Measurements from ENCODE around the gene FXYD7. TPM values are rescaled to one million over a fixed set of nuclear protein-coding genes. Genes with fewer than 3 reads are reported as not detected.
A peak's percentile ranks its signal among the peaks of the same experiment; 100 is the strongest.

FXYD7 gene
- total RNA-seq, 1 experiment from 2014 or later = 0.71 TPM

DNA sequence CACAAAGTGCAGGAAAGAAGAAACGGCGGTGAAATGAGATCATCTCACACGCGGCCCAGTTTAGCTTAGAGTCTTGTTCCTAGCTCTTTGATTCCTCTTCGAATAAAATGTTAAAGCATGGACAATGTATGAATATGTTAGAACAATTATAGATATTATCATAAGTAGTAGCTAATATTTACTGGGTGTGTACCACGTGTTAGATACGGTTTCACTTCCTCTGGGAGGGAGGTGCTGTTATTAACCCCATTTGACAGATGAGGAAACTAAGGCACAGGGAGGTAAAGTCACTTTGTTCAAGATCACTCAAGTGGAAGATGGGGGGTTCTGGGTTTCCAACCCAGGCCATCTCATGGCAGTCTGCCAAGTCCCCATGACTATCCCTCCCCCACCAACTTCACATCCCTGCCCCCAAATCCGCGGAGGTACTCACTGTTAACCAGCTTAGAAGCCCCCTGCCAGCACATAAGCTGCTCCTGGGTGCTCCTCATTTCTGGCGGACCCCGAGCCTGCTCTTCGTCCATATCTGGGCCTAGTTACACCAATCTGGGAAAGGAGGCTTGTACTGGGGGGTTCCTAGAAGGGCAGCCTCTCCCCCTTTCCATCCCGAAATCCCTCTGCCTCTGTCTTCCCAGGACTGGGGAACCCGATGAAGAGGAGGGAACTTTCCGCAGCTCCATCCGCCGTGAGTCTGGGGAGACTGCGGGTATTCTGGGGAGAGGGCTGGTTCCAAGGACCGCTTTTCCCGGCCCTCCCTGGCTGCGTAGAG, 1.0 kb upstream of the FXYD7 start:
- Histone ChIP-seq H3K36me3 (ENCODE audit: control insufficient read depth in 1 of 2, insufficient read depth in 2 of 2, low read length in 2 of 2) (no peaks in the 10 kb centered on the region), H3K4me1 (ENCODE audit: control insufficient read depth in 1 of 2, insufficient read depth in 2 of 2, low read length in 2 of 2) (peaks cover 22 to 35% of the 10 kb centered on the region in 2 experiments), H3K27me3 (ENCODE audit: insufficient read depth, low read length) (no peaks in the 10 kb centered on the region), H3K9ac (ENCODE audit: low read length) (peak overlapping the region; percentile 56), H3K4me2 (ENCODE audit: low read length) (peak overlapping the region; percentile 95), H4K20me1 (ENCODE audit: insufficient read depth) (no peaks in the 10 kb centered on the region), H3K27ac (ENCODE audit: low read depth, low read length) (peak overlapping the region; percentile 32; the same call in 1 of the 2 replicates), H3K79me2 (ENCODE audit: insufficient read depth, low read length) (no peaks in the 10 kb centered on the region), H3K9me3 (ENCODE audit: control insufficient read depth in 1 of 2, insufficient read depth in 1 of 2, low read depth in 1 of 2, low read length in 2 of 2) (no peaks in the 10 kb centered on the region), H2AFZ (ENCODE audit: low read depth, low read length, poor library complexity, severe bottlenecking) (no peak overlapping the region), H3K4me3 (replicated peaks in 1 of 2; ENCODE audit: low read depth in 1 of 2, low read length in 2 of 2) (peak overlapping the region; percentile 49 to 66), H3K9me2 (ENCODE audit: insufficient read depth) (no peaks in the 10 kb centered on the region)
- ATAC-seq = no peak
- TF ChIP-seq CBX3 (IDR thresholded peaks at IDR 0.05; ENCODE audit: low read depth) (no peak), POLR2AphosphoS5 (IDR thresholded peaks at IDR 0.05; ENCODE audit: low read depth, low read length) (no peak), POLR2A (IDR thresholded peaks at IDR 0.05; ENCODE audit: borderline replicate concordance, extremely low read depth, insufficient read depth, insufficient read length) (no peak), EZH2 (IDR thresholded peaks at IDR 0.05) (no peak), CEBPB (IDR thresholded peaks at IDR 0.05; ENCODE audit: low read depth) (no peak), SRF (IDR thresholded peaks at IDR 0.05; ENCODE audit: low read depth) (no peak), EZH2phosphoT487 (IDR thresholded peaks at IDR 0.05; ENCODE audit: borderline replicate concordance) (no peak), ELF1 (IDR thresholded peaks at IDR 0.05; ENCODE audit: borderline replicate concordance, low read depth) (no peak), ZNF274 (IDR thresholded peaks at IDR 0.05; ENCODE audit: low read depth, low read length) (no peak)
- TF ChIP-seq, protein P1, sequence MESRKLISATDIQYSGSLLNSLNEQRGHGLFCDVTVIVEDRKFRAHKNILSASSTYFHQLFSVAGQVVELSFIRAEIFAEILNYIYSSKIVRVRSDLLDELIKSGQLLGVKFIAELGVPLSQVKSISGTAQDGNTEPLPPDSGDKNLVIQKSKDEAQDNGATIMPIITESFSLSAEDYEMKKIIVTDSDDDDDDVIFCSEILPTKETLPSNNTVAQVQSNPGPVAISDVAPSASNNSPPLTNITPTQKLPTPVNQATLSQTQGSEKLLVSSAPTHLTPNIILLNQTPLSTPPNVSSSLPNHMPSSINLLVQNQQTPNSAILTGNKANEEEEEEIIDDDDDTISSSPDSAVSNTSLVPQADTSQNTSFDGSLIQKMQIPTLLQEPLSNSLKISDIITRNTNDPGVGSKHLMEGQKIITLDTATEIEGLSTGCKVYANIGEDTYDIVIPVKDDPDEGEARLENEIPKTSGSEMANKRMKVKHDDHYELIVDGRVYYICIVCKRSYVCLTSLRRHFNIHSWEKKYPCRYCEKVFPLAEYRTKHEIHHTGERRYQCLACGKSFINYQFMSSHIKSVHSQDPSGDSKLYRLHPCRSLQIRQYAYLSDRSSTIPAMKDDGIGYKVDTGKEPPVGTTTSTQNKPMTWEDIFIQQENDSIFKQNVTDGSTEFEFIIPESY (IDR thresholded peaks at IDR 0.05; ENCODE audit: extremely low read depth, insufficient replicate concordance, low read length) = no peak
- TF ChIP-seq, protein P2, sequence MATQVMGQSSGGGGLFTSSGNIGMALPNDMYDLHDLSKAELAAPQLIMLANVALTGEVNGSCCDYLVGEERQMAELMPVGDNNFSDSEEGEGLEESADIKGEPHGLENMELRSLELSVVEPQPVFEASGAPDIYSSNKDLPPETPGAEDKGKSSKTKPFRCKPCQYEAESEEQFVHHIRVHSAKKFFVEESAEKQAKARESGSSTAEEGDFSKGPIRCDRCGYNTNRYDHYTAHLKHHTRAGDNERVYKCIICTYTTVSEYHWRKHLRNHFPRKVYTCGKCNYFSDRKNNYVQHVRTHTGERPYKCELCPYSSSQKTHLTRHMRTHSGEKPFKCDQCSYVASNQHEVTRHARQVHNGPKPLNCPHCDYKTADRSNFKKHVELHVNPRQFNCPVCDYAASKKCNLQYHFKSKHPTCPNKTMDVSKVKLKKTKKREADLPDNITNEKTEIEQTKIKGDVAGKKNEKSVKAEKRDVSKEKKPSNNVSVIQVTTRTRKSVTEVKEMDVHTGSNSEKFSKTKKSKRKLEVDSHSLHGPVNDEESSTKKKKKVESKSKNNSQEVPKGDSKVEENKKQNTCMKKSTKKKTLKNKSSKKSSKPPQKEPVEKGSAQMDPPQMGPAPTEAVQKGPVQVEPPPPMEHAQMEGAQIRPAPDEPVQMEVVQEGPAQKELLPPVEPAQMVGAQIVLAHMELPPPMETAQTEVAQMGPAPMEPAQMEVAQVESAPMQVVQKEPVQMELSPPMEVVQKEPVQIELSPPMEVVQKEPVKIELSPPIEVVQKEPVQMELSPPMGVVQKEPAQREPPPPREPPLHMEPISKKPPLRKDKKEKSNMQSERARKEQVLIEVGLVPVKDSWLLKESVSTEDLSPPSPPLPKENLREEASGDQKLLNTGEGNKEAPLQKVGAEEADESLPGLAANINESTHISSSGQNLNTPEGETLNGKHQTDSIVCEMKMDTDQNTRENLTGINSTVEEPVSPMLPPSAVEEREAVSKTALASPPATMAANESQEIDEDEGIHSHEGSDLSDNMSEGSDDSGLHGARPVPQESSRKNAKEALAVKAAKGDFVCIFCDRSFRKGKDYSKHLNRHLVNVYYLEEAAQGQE (IDR thresholded peaks at IDR 0.05; ENCODE audit: low read depth) = no peak
- CTCF ChIA-PET = interaction anchor here (0.9 to 2.7 kb wide), 19 partner anchors 10 to 304 kb away, joined by 3 to 46 read pairs (median 5); partner anchors contain the start of gene FXYD5
- POLR2A ChIA-PET = interaction anchor here (1.2 to 1.6 kb wide), 5 partner anchors 12 to 86 kb away, joined by 3 to 12 read pairs (median 3); no protein-coding TSS in a partner anchor
- intact Hi-C loops (cut with micrococcal nuclease) = no loop called here
- DNase-seq (ENCODE audit: low read depth, low spot score) = no peak
- RAD21 ChIA-PET (ENCODE audit: low non-redundant PET in 1 of 2, low total read pairs in 2 of 2, uncharacterized antibody in 2 of 2, unreplicated experiment in 2 of 2) = interaction anchor here (0.6 to 2.3 kb wide), 7 partner anchors 19 to 98 kb away, joined by 3 to 25 read pairs (median 5); no protein-coding TSS in a partner anchor
- no TSS peak for BruUV-seq (replicated peaks)

Measured in HCT116 (cell line).